Measurements from ENCODE around the gene CREB5. TPM values are rescaled to one million over a fixed set of nuclear protein-coding genes. Genes with fewer than 3 reads are reported as not detected.

CREB5 gene
- total RNA-seq, 1 experiment from 2014 or later, result 1.3 TPM

DNA sequence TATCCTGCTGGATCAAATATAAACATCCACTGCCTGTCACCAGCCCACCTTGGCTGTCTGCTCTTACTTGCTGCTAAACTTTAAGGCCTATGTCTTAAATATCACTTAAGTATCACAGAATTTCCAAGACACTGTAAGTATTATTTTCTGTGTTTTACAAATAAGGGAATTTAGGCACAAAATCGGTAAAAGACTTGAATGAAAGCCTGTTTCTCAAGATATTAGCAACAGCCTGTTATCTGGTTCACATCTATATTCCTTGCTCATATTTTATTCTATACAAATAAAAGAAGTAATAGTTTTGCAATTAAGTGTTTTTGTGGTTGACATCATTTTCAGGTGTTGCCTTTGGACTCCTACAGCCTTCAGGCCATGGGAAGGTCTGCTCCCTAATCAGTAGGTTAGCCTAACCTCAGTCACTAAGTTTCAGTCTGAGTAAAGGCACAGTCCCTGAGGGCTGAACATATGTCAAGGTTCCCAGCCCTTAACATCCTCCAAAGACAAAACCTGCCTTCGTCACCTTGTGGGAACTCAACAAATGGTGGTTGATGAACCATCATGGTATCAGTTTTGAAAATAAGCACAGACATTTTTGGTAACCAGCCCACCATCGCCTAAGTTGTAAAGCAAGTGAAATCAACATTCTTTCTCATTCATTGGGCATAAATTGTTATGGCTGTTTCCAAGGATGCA lies 127.1 kb downstream of the CREB5 start:
- no peak for ATAC-seq
- no peak for DNase-seq (ENCODE audit: low spot score)
- H3K27ac Mint-ChIP-seq, result no peak overlapping the region
- ChIA-PET CTCF (no interaction called here), POLR2A (no interaction called here)
- no peaks in the 10 kb centered on the region for H3K9me3 Mint-ChIP-seq
- no peaks in the 10 kb centered on the region for H3K27me3 Mint-ChIP-seq (ENCODE audit: low read depth)
- TF ChIP-seq NFE2L1 (CRISPR knock-in tag; IDR thresholded peaks at IDR 0.05) (no peak), ELF4 (CRISPR knock-in tag; IDR thresholded peaks at IDR 0.05; ENCODE audit: low read depth) (no peak), MYBL2 (CRISPR knock-in tag; IDR thresholded peaks at IDR 0.05) (no peak), SMAD4 (CRISPR knock-in tag; IDR thresholded peaks at IDR 0.05) (no peak), NR3C1 (CRISPR knock-in tag; conservative IDR thresholded peaks at IDR 0.05; ENCODE audit: low read depth) (no peak), ZNF671 (CRISPR knock-in tag; IDR thresholded peaks at IDR 0.05) (no peak), TP53 (CRISPR knock-in tag; IDR thresholded peaks at IDR 0.05) (no peak), ZNF263 (CRISPR knock-in tag; IDR thresholded peaks at IDR 0.05; ENCODE audit: low read depth) (no peak)
- TF ChIP-seq, protein P1, sequence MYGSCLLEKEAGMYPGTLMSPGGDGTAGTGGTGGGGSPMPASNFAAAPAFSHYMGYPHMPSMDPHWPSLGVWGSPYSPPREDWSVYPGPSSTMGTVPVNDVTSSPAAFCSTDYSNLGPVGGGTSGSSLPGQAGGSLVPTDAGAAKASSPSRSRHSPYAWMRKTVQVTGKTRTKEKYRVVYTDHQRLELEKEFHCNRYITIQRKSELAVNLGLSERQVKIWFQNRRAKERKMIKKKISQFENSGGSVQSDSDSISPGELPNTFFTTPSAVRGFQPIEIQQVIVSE (CRISPR knock-in tag; IDR thresholded peaks at IDR 0.05; ENCODE audit: borderline replicate concordance), result no peak
- TF ChIP-seq, protein P2, sequence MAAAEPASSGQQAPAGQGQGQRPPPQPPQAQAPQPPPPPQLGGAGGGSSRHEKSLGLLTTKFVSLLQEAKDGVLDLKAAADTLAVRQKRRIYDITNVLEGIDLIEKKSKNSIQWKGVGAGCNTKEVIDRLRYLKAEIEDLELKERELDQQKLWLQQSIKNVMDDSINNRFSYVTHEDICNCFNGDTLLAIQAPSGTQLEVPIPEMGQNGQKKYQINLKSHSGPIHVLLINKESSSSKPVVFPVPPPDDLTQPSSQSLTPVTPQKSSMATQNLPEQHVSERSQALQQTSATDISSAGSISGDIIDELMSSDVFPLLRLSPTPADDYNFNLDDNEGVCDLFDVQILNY (CRISPR knock-in tag; IDR thresholded peaks at IDR 0.05), result no peak
- TF ChIP-seq, protein P3, sequence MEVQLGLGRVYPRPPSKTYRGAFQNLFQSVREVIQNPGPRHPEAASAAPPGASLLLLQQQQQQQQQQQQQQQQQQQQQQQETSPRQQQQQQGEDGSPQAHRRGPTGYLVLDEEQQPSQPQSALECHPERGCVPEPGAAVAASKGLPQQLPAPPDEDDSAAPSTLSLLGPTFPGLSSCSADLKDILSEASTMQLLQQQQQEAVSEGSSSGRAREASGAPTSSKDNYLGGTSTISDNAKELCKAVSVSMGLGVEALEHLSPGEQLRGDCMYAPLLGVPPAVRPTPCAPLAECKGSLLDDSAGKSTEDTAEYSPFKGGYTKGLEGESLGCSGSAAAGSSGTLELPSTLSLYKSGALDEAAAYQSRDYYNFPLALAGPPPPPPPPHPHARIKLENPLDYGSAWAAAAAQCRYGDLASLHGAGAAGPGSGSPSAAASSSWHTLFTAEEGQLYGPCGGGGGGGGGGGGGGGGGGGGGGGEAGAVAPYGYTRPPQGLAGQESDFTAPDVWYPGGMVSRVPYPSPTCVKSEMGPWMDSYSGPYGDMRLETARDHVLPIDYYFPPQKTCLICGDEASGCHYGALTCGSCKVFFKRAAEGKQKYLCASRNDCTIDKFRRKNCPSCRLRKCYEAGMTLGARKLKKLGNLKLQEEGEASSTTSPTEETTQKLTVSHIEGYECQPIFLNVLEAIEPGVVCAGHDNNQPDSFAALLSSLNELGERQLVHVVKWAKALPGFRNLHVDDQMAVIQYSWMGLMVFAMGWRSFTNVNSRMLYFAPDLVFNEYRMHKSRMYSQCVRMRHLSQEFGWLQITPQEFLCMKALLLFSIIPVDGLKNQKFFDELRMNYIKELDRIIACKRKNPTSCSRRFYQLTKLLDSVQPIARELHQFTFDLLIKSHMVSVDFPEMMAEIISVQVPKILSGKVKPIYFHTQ (CRISPR knock-in tag; IDR thresholded peaks at IDR 0.05), result no peak
- H3K36me3 Mint-ChIP-seq, result no peaks in the 10 kb centered on the region
- peaks cover 4% of the 10 kb centered on the region for H3K4me1 Mint-ChIP-seq
- no peak overlapping the region for H3K4me3 Mint-ChIP-seq

DNA sequence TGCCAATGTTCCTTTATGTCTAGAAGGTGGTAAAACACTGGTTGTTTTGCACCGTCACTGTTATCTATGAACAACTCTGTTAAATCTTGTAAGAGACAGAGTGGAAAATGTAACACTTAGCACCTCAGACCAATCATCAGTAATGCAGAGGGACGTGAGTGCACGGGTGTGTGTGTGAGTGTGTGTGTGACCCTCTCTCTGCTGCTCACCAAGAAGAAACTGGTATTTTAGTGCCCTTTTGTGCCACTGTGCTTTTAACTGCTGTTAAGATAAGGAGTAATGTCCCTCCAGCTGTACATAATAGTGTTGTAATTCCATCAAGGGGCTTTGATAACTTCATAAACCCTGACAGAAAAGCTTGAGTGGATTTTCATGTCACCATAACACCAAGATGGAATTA lies 130.1 kb downstream of the CREB5 start:
- no peaks in the 10 kb centered on the region for H3K27me3 Mint-ChIP-seq (ENCODE audit: low read depth)
- ATAC-seq, result no peak
- TF ChIP-seq ATF1 (CRISPR knock-in tag; IDR thresholded peaks at IDR 0.05), result no peak
- no peak for TF ChIP-seq CBFB (CRISPR knock-in tag; IDR thresholded peaks at IDR 0.05; ENCODE audit: low read depth)
- no peak for TF ChIP-seq IRF2 (CRISPR knock-in tag; IDR thresholded peaks at IDR 0.05; ENCODE audit: borderline replicate concordance, low read depth)
- H3K36me3 Mint-ChIP-seq, result peaks cover 15% of the 10 kb centered on the region
- peaks cover 22% of the 10 kb centered on the region for H3K9me3 Mint-ChIP-seq
- H3K27ac Mint-ChIP-seq, result no peak overlapping the region
- CTCF ChIA-PET, result no interaction called here
- no peaks in the 10 kb centered on the region for H3K4me1 Mint-ChIP-seq
- POLR2A ChIA-PET, result no interaction called here
- DNase-seq (ENCODE audit: low spot score), result no peak
- no peak overlapping the region for H3K4me3 Mint-ChIP-seq

DNA sequence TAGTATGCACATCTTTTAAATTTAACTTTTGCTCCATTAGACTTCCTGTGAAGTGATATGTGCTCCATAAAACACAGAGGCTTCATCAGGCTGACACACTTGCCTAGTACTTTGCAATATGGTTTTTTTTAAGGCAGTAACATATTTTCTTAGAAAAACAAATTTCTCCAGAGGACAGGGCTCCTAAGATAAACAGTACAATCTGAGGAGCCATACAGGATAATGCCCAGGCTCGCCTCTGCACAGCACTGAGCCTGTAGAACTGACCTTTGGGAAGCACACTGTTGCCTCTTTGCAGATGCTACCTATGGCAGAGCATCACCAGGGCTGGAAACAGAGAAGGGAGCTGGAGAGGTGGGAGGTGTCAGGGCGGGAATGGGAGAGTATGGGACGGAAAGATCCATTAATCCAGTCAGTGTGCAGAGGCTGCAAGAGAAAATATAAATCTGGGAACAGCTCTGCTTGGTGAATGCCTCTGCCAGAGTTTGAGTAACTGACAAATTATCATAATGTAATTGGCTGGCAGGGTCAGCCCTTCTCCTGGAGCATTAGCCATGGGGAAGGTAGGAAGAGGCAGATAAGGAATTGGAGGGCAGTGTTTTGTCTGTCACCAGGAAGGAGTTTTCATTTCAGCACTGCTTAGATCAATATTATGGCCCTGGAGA lies 132.3 kb downstream of the CREB5 start:
- no peak overlapping the region for H3K4me3 Mint-ChIP-seq
- H3K27ac Mint-ChIP-seq, result no peak overlapping the region
- CTCF ChIA-PET, result no interaction called here
- DNase-seq (ENCODE audit: low spot score) (no peak), ATAC-seq (no peak)
- peaks cover 15% of the 10 kb centered on the region for H3K36me3 Mint-ChIP-seq
- no peaks in the 10 kb centered on the region for H3K4me1 Mint-ChIP-seq
- POLR2A ChIA-PET, result no interaction called here
- H3K9me3 Mint-ChIP-seq, result peaks cover 26% of the 10 kb centered on the region
- no peaks in the 10 kb centered on the region for H3K27me3 Mint-ChIP-seq (ENCODE audit: low read depth)
- TF ChIP-seq, protein P4, sequence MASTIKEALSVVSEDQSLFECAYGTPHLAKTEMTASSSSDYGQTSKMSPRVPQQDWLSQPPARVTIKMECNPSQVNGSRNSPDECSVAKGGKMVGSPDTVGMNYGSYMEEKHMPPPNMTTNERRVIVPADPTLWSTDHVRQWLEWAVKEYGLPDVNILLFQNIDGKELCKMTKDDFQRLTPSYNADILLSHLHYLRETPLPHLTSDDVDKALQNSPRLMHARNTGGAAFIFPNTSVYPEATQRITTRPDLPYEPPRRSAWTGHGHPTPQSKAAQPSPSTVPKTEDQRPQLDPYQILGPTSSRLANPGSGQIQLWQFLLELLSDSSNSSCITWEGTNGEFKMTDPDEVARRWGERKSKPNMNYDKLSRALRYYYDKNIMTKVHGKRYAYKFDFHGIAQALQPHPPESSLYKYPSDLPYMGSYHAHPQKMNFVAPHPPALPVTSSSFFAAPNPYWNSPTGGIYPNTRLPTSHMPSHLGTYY (CRISPR knock-in tag; IDR thresholded peaks at IDR 0.05), result no peak
- TF ChIP-seq NFE2L1 (CRISPR knock-in tag; IDR thresholded peaks at IDR 0.05) (no peak), NFATC4 (CRISPR knock-in tag; IDR thresholded peaks at IDR 0.05) (no peak), OVOL2 (CRISPR knock-in tag; IDR thresholded peaks at IDR 0.05; ENCODE audit: borderline replicate concordance) (no peak), ETV6 (CRISPR knock-in tag; IDR thresholded peaks at IDR 0.05) (no peak), ZNF138 (CRISPR knock-in tag; conservative IDR thresholded peaks at IDR 0.05) (no peak), ZNF232 (CRISPR knock-in tag; IDR thresholded peaks at IDR 0.05) (no peak), CBFB (CRISPR knock-in tag; IDR thresholded peaks at IDR 0.05; ENCODE audit: low read depth) (no peak), PRRX2 (CRISPR knock-in tag; IDR thresholded peaks at IDR 0.05) (no peak), GRHL2 (CRISPR knock-in tag; IDR thresholded peaks at IDR 0.05; ENCODE audit: insufficient replicate concordance, severe bottlenecking) (no peak)
- TF ChIP-seq, protein P5, sequence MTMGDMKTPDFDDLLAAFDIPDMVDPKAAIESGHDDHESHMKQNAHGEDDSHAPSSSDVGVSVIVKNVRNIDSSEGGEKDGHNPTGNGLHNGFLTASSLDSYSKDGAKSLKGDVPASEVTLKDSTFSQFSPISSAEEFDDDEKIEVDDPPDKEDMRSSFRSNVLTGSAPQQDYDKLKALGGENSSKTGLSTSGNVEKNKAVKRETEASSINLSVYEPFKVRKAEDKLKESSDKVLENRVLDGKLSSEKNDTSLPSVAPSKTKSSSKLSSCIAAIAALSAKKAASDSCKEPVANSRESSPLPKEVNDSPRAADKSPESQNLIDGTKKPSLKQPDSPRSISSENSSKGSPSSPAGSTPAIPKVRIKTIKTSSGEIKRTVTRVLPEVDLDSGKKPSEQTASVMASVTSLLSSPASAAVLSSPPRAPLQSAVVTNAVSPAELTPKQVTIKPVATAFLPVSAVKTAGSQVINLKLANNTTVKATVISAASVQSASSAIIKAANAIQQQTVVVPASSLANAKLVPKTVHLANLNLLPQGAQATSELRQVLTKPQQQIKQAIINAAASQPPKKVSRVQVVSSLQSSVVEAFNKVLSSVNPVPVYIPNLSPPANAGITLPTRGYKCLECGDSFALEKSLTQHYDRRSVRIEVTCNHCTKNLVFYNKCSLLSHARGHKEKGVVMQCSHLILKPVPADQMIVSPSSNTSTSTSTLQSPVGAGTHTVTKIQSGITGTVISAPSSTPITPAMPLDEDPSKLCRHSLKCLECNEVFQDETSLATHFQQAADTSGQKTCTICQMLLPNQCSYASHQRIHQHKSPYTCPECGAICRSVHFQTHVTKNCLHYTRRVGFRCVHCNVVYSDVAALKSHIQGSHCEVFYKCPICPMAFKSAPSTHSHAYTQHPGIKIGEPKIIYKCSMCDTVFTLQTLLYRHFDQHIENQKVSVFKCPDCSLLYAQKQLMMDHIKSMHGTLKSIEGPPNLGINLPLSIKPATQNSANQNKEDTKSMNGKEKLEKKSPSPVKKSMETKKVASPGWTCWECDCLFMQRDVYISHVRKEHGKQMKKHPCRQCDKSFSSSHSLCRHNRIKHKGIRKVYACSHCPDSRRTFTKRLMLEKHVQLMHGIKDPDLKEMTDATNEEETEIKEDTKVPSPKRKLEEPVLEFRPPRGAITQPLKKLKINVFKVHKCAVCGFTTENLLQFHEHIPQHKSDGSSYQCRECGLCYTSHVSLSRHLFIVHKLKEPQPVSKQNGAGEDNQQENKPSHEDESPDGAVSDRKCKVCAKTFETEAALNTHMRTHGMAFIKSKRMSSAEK (CRISPR knock-in tag; IDR thresholded peaks at IDR 0.05; ENCODE audit: borderline replicate concordance), result no peak
